HFFc6 (cell line): ENCODE data around the gene NFATC2IP. TPM values are rescaled to one million over a fixed set of nuclear protein-coding genes. Genes with fewer than 3 reads are reported as not detected.

Source experiments
- DNase-seq: peaks from one replicate; pipeline ENCODE4 v3.0.0-alpha.2; 2018
- H3K27ac Mint-ChIP-seq: 2 replicates; pipeline ENCODE4 v1.8.0; 2020; ENCODE audit warnings: mild to moderate bottlenecking, mixed read lengths
- H3K27me3 Mint-ChIP-seq: 2 replicates; pipeline ENCODE4 v1.8.0; 2021; ENCODE audit warnings: mild to moderate bottlenecking, moderate library complexity, mixed read lengths; ENCODE audit not compliant: insufficient read depth
- H3K36me3 Mint-ChIP-seq: 2 replicates; pipeline ENCODE4 v1.8.0; 2021; ENCODE audit warnings: low read depth, mixed read lengths
- H3K4me1 Mint-ChIP-seq: 2 replicates; pipeline ENCODE4 v1.8.0; 2020; ENCODE audit warnings: low read depth, mixed read lengths
- H3K4me3 Mint-ChIP-seq: 2 replicates; pipeline ENCODE4 v1.8.0; 2020; ENCODE audit warnings: mild to moderate bottlenecking, moderate library complexity, mixed read lengths
- H3K9me3 Mint-ChIP-seq: 2 replicates; pipeline ENCODE4 v1.8.0; 2020; ENCODE audit warnings: mild to moderate bottlenecking, mixed read lengths
- total RNA-seq, 6 experiments: library from RNA; stranded (reverse); fragmentation: NEBNext Ultra II Directional; extraction: Animal tissue kit (Norgen Biotek cat#: 25700); gene quantifications; 2 replicates in 1 of 6; 3 replicates in 5 of 6; pipeline ENCODE4 v1.2.3, GENCODE V29; 2021
- TF ChIP-seq, protein P1 (sequence below): fragments of 200-600 bp; sonication (generic); IDR thresholded peaks from 2 replicates; pipeline ENCODE4 v1.5.0; 2021; ENCODE audit warnings: antibody characterized with exemption, mild to moderate bottlenecking

NFATC2IP gene
- total RNA-seq, 6 experiments from 2014 or later, result 18.1 to 21.9 (median 19.9) TPM

- no peak overlapping the region for H3K4me3 Mint-ChIP-seq
- DNase-seq, result no peak
- H3K27me3 Mint-ChIP-seq, result peaks cover 2% of the 10 kb centered on the region; the same call in 1 of the 2 replicates
- H3K27ac Mint-ChIP-seq, result no peak overlapping the region
- H3K9me3 Mint-ChIP-seq, result peaks cover 8% of the 10 kb centered on the region
- H3K36me3 Mint-ChIP-seq, result peaks cover 10% of the 10 kb centered on the region
- H3K4me1 Mint-ChIP-seq, result peaks cover 7% of the 10 kb centered on the region; the same call in 1 of the 2 replicates
- TF ChIP-seq, protein P1, sequence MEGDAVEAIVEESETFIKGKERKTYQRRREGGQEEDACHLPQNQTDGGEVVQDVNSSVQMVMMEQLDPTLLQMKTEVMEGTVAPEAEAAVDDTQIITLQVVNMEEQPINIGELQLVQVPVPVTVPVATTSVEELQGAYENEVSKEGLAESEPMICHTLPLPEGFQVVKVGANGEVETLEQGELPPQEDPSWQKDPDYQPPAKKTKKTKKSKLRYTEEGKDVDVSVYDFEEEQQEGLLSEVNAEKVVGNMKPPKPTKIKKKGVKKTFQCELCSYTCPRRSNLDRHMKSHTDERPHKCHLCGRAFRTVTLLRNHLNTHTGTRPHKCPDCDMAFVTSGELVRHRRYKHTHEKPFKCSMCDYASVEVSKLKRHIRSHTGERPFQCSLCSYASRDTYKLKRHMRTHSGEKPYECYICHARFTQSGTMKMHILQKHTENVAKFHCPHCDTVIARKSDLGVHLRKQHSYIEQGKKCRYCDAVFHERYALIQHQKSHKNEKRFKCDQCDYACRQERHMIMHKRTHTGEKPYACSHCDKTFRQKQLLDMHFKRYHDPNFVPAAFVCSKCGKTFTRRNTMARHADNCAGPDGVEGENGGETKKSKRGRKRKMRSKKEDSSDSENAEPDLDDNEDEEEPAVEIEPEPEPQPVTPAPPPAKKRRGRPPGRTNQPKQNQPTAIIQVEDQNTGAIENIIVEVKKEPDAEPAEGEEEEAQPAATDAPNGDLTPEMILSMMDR, result no peak
These were observed 39.8 kb downstream of the NFATC2IP start for GRCh38 chr16:28990375-28991040.

- H3K27ac Mint-ChIP-seq, result no peak overlapping the region
- H3K4me3 Mint-ChIP-seq, result no peak overlapping the region
- H3K9me3 Mint-ChIP-seq, result peaks cover 8% of the 10 kb centered on the region
These were observed 41.0 kb downstream of the NFATC2IP start for GRCh38 chr16:28991687-28992086.

GRCh38 chr16:28992496-28992895 lies 41.8 kb downstream of the NFATC2IP start:
- Mint-ChIP-seq H3K4me1 (peaks cover 7% of the 10 kb centered on the region; the same call in 1 of the 2 replicates), H3K27ac (no peak overlapping the region), H3K27me3 (peaks cover 2% of the 10 kb centered on the region), H3K36me3 (peaks cover 3% of the 10 kb centered on the region), H3K9me3 (peaks cover 2% of the 10 kb centered on the region), H3K4me3 (no peak overlapping the region)
- TF ChIP-seq, protein P1, result no peak
- no peak for DNase-seq

More at GRCh38 chr16:28991687-28992086, 41.0 kb downstream of the NFATC2IP start:
- Mint-ChIP-seq H3K4me1 (peaks cover 7% of the 10 kb centered on the region; the same call in 1 of the 2 replicates), H3K36me3 (peaks cover 10% of the 10 kb centered on the region), H3K27me3 (peaks cover 2% of the 10 kb centered on the region; the same call in 1 of the 2 replicates)
- TF ChIP-seq, protein P1, result no peak
- DNase-seq, result no peak

DNA sequence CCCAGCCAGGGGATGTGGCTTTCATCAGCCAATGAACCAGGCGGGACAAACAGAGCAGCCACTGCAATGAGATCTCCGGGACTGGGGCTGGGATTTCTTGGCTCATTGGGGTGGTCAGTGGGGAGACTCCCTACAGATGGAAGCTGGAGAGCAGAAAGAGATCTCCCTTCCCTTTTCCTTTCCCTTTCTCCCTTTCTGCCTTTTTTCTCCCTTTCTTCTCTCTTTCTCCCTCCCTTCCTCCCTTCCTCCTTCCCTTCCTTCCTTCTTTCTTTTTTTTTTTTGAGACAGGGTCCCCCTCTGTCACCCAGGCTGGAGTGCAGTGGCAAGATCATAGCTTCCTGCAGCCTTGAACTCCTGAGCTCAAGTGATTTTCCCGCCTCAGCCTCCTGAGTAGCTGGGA lies 48.1 kb downstream of the NFATC2IP start:
- Mint-ChIP-seq H3K4me3 (no peak overlapping the region), H3K36me3 (no peaks in the 10 kb centered on the region), H3K27ac (no peak overlapping the region), H3K27me3 (peaks cover 1% of the 10 kb centered on the region), H3K4me1 (peaks cover 8% of the 10 kb centered on the region), H3K9me3 (no peaks in the 10 kb centered on the region)
- DNase-seq, result no peak
- TF ChIP-seq, protein P1, result no peak

DNA sequence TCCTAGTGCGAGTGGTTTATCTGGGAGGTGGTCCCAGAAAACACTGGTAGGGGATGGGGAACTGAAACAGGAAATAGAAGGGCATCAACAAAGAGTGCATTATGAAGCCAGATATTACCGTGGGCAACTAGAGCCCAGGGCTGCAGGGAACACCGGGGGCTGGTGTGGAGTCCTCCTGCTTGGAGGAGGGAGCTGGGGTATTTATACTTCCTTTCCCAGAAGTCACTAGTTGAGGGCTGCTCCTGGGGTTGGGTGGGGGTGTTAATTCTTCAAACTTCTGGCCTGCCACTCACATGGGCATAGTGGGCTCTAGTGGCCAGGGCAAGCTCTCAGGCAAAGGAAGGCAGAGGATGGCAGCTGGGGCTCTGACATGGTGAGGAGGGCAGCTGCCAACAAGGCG lies 48.8 kb downstream of the NFATC2IP start:
- TF ChIP-seq, protein P1, result no peak
- Mint-ChIP-seq H3K4me1 (peaks cover 16% of the 10 kb centered on the region), H3K9me3 (no peaks in the 10 kb centered on the region), H3K27me3 (peaks cover 1% of the 10 kb centered on the region), H3K36me3 (no peaks in the 10 kb centered on the region), H3K4me3 (no peak overlapping the region; the same call in 1 of the 2 replicates), H3K27ac (no peak overlapping the region)
- DNase-seq, result no peak
